NCI-H1930 (cell line): Measurements from ENCODE around the gene THAP8.
"Not testable (repeated sequence)": the region's sequence is repeated elsewhere in the genome, so short reads cannot be mapped to it uniquely, and the experiment has no call there.

Experiments used
- DNase-seq, 2 experiments: peaks; one replicate each; lab custom pipeline; 2025; lab: John Stamatoyannopoulos, UW

Gene THAP8

GRCh38 chr19:36068810-36069499, 14.9 kb upstream of the THAP8 start:
- not testable (repeated sequence) for DNase-seq

GRCh38 chr19:36067681-36068080, 13.6 kb upstream of the THAP8 start:
- DNase-seq: no peak

GRCh38 chr19:36064826-36065225, 10.7 kb upstream of the THAP8 start:
- no peak for DNase-seq

GRCh38 chr19:36061367-36061766, 7.3 kb upstream of the THAP8 start:
- DNase-seq: no peak

GRCh38 chr19:36060430-36060829, 6.3 kb upstream of the THAP8 start:
- no peak for DNase-seq

- no peak for DNase-seq
These were observed 5.3 kb upstream of the THAP8 start for GRCh38 chr19:36059180-36059910.

GRCh38 chr19:36058481-36059179, 4.5 kb upstream of the THAP8 start:
- no peak for DNase-seq

GRCh38 chr19:36054733-36055686, 925 bp upstream of the THAP8 start, which contains the start of gene WDR62:
Gene WDR62, plus strand, starts transcription at chr19:36054897. Its CDS starts 75 bp downstream, at chr19:36054972.
- peak; percentile 95 to 99 for DNase-seq

GRCh38 chr19:36051637-36052036, 2.4 kb downstream of the THAP8 start:
- DNase-seq: no peak

GRCh38 chr19:36051236-36051635, 2.8 kb downstream of the THAP8 start:
- DNase-seq: peak; percentile 34

GRCh38 chr19:36049080-36049698, 4.9 kb downstream of the THAP8 start:
- DNase-seq: no peak

GRCh38 chr19:36047835-36048234, 6.2 kb downstream of the THAP8 start:
- DNase-seq: no peak

- no peak for DNase-seq
These were observed 7.5 kb downstream of the THAP8 start for GRCh38 chr19:36046443-36047050.

GRCh38 chr19:36043952-36044351, 10.1 kb downstream of the THAP8 start:
- no peak for DNase-seq

GRCh38 chr19:36041831-36042230, 12.3 kb downstream of the THAP8 start:
- no peak for DNase-seq

GRCh38 chr19:36041092-36041491, 13.0 kb downstream of the THAP8 start:
- DNase-seq: not testable (repeated sequence)

GRCh38 chr19:36040495-36040894, 13.6 kb downstream of the THAP8 start:
- DNase-seq: no peak

- DNase-seq: peak; percentile 82 to 83
These were observed 21.6 kb downstream of the THAP8 start, which contains the start of gene CLIP3 for GRCh38 chr19:36032251-36033104. Gene CLIP3, minus strand, starts transcription at chr19:36032873. Its CDS starts 516 bp downstream, at chr19:36032357.

GRCh38 chr19:36031308-36031707, 22.8 kb downstream of the THAP8 start:
- no peak for DNase-seq
